Activated T-cell treated with anti-CD3 and anti-CD28 coated beads for 24 hours (primary cell): ENCODE results near the gene PEDS1.
"Not testable (repeated sequence)": the region's sequence is repeated elsewhere in the genome, so short reads cannot be mapped to it uniquely, and the experiment has no call there.

Source experiments
- DNase-seq: peaks from one replicate; pipeline ENCODE4 v3.0.0-alpha.2; 2020; ENCODE audit warnings: low read depth

PEDS1 gene

DNA sequence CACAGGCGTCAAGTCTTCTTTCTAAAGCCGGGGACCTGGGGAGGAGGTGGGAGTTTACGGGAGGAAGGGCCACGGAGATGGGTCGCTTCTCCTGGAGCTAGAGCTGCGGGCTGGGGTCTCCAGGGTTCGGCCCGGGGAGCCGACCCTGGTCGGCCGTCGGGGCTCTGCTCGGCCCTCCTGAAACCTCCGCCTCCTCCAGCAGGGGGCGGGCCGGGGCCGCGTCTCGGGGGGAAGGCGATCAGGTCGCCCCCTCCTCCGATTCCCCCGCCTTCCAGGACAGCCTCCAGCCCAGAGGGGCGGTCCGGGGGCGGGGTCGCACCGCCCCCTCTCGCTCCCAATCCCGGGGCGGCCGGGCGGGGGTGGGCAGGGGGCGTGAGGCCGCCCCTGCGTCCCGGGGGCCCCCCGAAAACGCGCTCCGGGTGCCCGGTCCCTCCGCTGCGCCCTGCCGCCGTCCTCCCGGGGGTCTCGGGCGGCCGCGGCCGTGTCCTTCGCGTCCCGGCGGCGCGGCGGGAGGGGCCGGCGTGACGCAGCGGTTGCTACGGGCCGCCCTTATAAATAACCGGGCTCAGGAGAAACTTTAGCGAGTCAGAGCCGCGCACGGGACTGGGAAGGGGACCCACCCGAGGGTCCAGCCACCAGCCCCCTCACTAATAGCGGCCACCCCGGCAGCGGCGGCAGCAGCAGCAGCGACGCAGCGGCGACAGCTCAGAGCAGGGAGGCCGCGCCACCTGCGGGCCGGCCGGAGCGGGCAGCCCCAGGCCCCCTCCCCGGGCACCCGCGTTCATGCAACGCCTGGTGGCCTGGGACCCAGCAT lies 36.9 kb upstream of the PEDS1 start, which contains the start of gene CEBPB:
TSS of gene CEBPB (plus strand) at position 580 of the 814 bp plus-strand sequence. CDS start at position 784, 204 bp downstream.
- peak; percentile 74 for DNase-seq

GRCh38 chr20:50189681-50190250 lies 36.2 kb upstream of the PEDS1 start:
- DNase-seq: no peak

DNA sequence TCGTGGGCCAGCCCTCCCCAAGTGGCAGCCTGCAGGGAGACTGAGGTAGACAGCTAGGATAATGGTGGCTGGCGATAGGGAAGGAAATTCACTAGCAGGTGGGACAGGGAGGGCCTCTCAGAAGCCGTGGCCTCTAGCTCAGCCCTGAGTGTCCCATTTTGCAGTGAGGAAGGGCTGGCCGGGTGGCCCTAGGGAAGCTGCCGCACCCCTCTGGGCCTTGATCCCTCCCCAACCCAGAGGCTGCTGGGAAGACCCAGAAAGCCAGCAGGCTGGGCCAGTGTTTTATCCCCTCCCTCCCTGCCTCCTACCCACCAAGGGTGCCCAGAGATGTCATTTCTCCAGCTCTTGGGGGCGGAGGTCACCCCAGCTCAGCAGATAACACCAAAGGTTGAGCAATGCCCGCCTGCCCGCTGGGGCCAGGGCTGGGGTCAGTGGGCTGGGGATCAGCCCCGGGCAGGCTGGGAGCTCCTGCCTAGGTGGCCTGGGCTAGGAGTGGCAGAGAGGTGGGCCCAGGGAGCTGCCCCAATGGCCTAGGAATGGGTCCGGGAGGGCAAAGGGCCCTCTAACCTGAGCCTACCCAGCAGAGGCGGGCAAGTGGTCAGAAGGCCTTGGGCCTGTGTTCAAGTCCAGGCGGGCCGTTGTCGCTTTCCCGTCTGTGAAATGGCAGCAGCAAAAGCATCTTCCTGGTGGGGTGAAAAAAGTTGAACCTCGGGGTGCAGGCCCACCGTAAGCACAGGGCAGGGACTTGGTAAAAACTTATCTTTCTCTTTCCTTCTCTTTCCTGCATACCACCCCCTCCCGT lies 35.6 kb upstream of the PEDS1 start:
- no peak for DNase-seq

- DNase-seq: no peak
Observed at GRCh38 chr20:50188287-50188688, 34.8 kb upstream of the PEDS1 start.

DNA sequence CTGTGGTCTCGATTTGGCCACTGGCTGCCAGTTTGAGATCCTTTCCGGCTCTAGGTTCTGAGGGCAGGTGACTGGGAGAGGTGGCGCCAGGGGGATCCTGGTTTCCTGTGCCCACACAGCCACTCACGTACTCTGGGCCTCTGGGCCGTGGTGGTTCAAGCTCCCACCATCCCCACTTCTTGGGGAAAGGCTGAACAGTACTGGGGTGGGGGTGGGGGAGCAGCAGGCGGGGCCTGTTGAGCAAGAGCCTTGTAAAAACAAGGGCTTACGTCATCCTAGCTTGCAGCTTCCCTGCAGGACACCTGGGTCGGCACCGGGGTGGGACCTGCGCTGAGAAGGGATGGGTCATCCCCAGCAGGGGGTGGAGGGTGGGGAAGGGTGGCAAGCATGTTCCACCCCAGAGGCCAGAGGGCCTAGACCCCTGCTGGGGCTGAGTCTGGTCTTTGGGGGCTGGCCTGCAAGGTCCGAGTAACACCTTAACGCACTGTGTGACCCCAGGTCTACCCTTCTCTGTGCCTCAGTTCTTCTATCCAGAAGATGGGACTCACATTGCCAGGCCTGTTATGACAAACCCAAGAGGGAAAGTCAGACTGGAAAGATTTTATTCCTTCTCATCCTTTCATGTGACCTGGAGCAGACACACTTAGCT lies 34.0 kb upstream of the PEDS1 start:
- no peak for DNase-seq

DNA sequence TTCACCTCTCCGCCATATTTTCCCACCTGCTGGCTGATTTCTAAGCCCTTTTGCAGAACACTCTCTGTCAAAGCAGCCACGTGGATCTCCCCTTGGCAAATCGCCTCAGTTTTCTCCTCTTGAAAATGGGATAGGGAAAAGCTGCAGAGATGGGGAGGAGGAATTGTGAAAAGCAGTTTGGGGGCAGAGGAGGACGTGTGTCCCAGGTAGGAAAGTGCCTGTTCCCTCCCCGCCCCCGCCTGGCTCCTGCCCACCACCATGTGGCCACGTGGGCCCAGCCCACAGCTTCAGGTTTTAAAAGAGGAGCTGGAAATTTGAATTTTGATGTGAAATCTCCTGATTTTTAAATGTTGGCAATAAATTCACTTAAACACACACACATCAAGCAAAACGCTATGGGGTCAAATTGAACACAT lies 33.5 kb upstream of the PEDS1 start:
- DNase-seq: no peak

- peak; percentile 80 for DNase-seq
Observed at GRCh38 chr20:50186151-50186885, 32.8 kb upstream of the PEDS1 start.

- DNase-seq: no peak
Observed at GRCh38 chr20:50185426-50185825, 31.9 kb upstream of the PEDS1 start.

DNA sequence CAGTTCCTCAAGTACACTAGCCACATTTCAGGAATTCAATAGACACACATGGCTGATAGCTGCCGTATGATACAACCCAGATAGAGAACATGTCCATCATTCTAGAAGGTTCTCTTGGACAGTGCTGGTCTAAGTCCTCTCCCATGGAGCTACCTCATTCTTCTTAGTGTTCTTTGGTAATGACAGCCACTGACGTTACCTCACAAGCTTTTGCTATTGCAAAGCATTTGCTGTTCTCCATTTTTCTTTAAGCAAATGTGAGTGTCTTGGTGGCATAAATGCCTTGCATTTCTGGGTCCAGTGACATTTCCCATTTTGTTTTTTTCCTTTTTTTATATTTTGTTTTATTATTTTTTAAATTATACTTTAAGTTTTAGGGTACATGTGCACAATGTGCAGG lies 28.8 kb upstream of the PEDS1 start:
- DNase-seq: no peak

GRCh38 chr20:50181344-50181743 lies 27.8 kb upstream of the PEDS1 start:
- DNase-seq: no peak

- not testable (repeated sequence) for DNase-seq
Observed at GRCh38 chr20:50178672-50179071, 25.1 kb upstream of the PEDS1 start.

- DNase-seq: no peak
Observed at GRCh38 chr20:50175938-50176933, 22.7 kb upstream of the PEDS1 start.

DNA sequence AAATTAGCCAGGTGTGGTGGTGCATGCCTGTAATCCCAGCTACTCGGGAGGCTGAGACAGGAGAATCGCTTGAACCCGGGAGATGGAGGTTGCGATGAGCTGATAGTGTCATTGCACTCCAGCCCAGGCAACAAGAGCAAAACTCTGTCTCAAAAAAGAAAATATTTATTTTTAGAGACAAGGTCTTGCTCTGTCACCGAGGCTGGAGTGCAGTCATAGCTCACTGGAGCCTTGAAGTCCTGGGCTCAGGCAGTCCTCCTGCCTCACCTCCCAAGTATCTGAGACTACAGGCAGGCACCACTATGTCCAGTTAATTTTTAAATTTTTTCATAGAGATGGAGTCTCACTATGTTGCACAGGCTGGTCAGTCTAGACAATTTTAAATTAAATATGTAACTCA lies 20.9 kb upstream of the PEDS1 start:
- no peak for DNase-seq

- DNase-seq: no peak
Observed at GRCh38 chr20:50172347-50173013, 19.0 kb upstream of the PEDS1 start.

DNA sequence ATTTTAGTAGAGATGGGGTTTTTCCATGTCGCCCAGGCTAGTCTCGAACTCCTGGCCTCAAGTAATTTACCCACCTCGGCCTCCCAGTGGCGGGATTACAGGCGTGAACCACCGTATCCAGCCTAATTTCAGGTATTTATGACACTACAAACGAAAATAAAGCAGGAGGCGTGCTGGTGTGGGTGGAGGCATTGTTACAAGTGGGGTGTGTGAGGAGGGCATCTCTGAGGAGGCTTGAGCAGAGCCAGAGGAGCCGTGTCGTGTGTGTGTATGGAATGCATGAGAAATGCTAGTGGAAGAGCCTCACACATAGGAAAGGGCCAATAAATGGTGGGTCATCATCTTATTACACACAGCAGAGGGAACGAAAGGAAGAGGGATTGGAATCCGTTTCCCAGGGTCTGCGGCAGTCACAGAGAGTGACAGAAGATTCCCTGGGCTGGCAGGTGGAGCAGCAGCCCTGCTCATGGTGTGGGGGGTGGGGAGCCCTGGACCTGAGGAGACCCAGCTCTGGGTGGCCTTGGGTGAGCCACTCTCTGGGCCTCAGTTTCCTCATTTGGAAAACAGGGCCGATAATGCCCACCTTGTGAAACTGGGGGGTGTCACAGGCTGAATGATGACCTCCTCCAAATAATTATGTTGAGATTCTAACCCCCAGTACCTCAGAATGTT lies 17.2 kb upstream of the PEDS1 start:
- no peak for DNase-seq

- peak; percentile 74 for DNase-seq
Observed at GRCh38 chr20:50169329-50169823, 15.9 kb upstream of the PEDS1 start.

GRCh38 chr20:50165684-50166554 lies 12.4 kb upstream of the PEDS1 start:
- DNase-seq: peak; percentile 81
